GM21723 (cell line): Measurements from ENCODE around the gene CHI3L1.
A peak's percentile ranks its signal among the peaks of the same experiment; 100 is the strongest.

Source experiments
- ATAC-seq: cut with Tn5 transposase; IDR thresholded peaks from one replicate; pipeline ENCODE4 v1.9.1; 2021; ENCODE audit warnings: mild to moderate bottlenecking, moderate library complexity; ENCODE audit not compliant: unreplicated experiment

Gene CHI3L1

GRCh38 chr1:203182387-203182953 lies 4.0 kb downstream of the CHI3L1 start:
- no peak for ATAC-seq

DNA sequence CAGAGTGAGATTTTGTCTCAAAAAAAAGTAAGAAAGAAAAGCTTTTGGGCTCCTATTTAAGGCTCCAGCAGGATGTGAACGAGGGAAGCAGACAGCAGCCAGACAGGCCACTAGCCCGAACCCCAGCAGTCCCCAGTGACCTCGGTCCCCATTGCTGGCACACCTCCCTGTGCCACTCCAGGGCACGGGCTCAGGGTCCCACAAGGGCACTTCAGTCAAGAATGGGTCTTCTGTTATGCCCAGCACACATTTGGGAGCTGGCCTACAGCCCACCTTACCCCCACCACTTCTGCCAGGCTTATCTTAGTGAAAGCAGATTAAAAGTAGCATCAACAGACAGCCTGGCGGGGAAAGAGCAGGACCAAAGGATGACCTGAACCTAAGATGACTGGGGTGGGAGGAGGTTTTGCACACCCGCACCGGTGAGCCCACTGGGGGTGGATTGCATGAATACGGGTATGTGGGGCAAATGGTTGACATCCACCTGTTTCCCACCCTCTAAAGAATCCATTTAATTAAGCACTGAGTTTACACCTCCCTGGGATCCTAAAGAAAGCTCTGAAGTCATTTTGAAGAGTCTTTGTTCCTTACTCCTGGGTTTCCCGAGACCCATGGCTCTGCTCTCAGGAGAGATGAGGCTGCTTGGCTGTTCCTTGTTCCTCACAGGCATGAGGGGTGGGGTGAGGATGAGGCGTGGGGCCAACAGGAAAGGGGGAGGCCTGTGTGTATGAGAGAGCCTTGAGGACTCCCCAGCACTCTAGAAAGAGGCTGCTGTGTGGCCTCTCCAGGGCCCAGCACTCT lies 4.7 kb downstream of the CHI3L1 start:
- ATAC-seq, result no peak

GRCh38 chr1:203180611-203181330 lies 5.7 kb downstream of the CHI3L1 start:
- no peak for ATAC-seq

- ATAC-seq, result no peak
These were observed 6.9 kb downstream of the CHI3L1 start for GRCh38 chr1:203179667-203180005.

GRCh38 chr1:203178821-203179666 lies 7.5 kb downstream of the CHI3L1 start:
- ATAC-seq, result no peak

GRCh38 chr1:203178083-203178482 lies 8.4 kb downstream of the CHI3L1 start:
- ATAC-seq, result no peak

DNA sequence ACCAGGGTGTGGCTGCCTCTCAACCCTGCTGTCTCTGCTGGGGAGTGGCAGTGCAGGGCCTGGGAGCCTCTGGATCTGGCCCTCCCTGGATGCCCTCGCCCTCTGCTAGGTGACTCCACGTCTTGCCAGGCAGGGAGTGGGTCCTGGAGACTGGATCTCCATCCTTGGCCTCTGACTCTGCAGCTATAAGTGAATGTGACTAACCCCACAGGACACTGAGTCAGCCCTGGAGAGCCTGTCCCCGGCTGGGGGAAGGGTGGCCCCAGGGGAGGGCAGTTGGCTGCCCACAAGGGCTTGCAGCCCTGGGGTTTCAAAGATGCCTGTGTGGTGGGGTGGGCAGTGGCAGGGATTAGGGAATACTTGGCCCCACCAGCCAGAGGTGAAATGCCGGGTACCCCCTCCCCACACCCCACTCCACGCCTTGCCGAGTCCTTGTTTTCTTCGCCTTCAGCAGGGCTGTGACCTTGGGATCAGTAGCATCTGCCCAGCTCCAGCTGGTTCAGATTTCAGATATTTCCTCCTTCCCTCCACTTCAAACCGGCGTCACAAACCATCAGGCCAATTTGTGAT lies 8.9 kb downstream of the CHI3L1 start:
- no peak for ATAC-seq

- no peak for ATAC-seq
These were observed 9.5 kb downstream of the CHI3L1 start for GRCh38 chr1:203177036-203177405.

DNA sequence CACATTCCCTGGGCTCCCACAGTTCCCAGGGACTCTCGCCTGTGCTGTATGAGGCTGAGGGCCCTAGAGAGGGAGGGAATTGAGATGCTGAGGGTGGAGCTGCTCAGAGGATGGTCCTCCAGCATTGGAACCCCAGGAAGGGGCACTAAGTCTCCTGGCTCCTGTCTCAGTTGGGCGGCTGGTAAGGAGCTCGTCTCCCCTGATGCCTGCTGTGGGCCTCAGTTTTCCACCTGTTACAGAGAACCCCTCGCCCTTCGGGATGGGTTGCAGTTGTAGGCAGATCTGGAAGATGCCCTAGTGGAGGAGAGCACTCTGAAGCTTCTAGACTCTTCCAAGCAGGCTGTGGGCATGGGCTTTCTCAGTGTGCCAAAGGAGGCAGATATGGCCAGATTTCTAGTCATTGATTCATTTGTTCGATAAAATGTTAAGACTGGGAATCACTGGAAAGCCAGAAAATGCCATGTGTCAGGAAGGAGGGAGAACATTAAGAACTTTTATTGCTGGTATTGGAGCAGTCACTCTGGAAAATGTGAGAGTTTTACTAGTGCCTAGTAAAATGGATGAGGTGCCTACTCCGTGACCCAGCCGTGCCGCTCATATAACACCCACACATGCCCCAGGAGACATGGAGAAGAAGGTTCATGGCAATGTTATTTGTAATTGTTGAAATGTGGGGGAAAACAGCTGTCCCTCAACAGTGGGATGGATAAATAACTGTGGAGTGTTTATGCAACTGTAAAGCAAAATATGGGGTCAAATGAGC lies 10.1 kb downstream of the CHI3L1 start:
- ATAC-seq, result no peak

DNA sequence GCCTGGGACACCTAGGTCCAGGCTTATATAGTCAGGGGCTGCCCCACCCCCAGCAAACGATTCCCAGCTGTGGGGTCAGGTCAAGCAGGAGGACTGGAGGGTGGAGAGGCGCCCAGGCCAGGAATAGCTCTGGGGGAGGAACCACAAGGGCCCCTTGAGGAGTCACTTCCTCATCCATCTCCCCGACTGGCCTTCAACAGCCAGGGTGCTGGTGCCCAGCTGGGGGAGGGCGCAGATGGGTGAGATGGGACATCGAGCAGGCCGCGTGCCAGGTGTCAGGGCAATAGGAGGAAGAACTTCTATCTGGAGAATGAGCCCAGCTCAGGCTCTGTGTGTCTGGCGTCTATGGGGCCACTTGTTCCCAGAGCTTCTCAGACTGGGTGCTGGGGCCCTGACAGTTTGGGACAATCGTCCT lies 10.7 kb downstream of the CHI3L1 start:
- ATAC-seq, result no peak

GRCh38 chr1:203175237-203175826 lies 11.2 kb downstream of the CHI3L1 start, which contains the start of gene MYBPH:
TSS of gene MYBPH (minus strand) at chr1:203175826. CDS start at chr1:203175755, 71 bp downstream.
- ATAC-seq, result no peak

- ATAC-seq, result no peak
These were observed 12.0 kb downstream of the CHI3L1 start for GRCh38 chr1:203174324-203174985.

DNA sequence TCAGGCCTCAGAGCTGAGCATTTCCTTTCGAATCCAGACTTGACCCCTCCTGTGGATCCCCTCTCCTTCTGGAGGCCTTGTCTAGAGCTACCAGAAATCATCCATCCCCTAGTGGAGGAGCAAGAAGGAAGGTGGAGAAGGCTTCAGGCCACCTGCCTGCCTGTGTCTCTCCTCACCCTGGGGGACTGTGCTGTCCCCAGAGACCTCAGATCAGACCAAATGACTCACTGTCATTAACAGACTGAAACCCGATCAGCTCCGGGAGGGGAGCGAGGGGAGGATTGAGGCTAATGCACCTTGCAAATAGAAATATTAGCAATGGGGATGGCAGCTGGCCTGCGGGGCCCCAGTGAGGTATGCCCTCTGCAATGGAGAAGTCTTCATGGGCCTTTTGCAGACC lies 12.9 kb downstream of the CHI3L1 start:
- ATAC-seq, result peak; percentile 85

- no peak for ATAC-seq
These were observed 13.4 kb downstream of the CHI3L1 start for GRCh38 chr1:203173011-203173555.

- no peak for ATAC-seq
These were observed 14.1 kb downstream of the CHI3L1 start for GRCh38 chr1:203172184-203173010.

- ATAC-seq, result no peak
These were observed 14.9 kb downstream of the CHI3L1 start for GRCh38 chr1:203171341-203172183.
